IPS-20b (cell line): ENCODE results near the gene CISD2.
"Not testable (repeated sequence)": the region's sequence is repeated elsewhere in the genome, so short reads cannot be mapped to it uniquely, and the experiment has no call there.

Experiments
- H3K27ac ChIP-seq: one replicate; pipeline ENCODE4 v1.5.1; 2013; ENCODE audit warnings: low read length
- H3K27me3 ChIP-seq: 2 replicates; pipeline ENCODE4 v1.6.1; 2013; ENCODE audit warnings: mild to moderate bottlenecking, low read length, inconsistent platforms; ENCODE audit not compliant: insufficient read depth
- H3K36me3 ChIP-seq: 2 replicates; pipeline ENCODE4 v1.6.1; 2013; ENCODE audit warnings: low read depth, mild to moderate bottlenecking, inconsistent platforms, low read length, moderate library complexity; ENCODE audit not compliant: insufficient read depth
- H3K4me1 ChIP-seq: 2 replicates; pipeline ENCODE4 v1.6.1; 2013; ENCODE audit warnings: mild to moderate bottlenecking, control low read depth, inconsistent platforms, low read length, moderate library complexity; ENCODE audit not compliant: insufficient read depth
- H3K4me3 ChIP-seq: 2 replicates; pipeline ENCODE4 v1.5.1; 2013; ENCODE audit warnings: mild to moderate bottlenecking, low read length, inconsistent platforms
- H3K9ac ChIP-seq: 2 replicates; pipeline ENCODE4 v1.6.1; 2013; ENCODE audit warnings: low read depth, mild to moderate bottlenecking, inconsistent platforms, low read length, moderate library complexity
- H3K9me3 ChIP-seq: 2 replicates; pipeline ENCODE4 v1.6.1; 2013; ENCODE audit warnings: mild to moderate bottlenecking, low read depth, low read length, inconsistent platforms; ENCODE audit not compliant: insufficient read depth

The CISD2 gene

GRCh38 chr4:102858828-102859464 is 9.8 kb upstream of the CISD2 start:
- Histone ChIP-seq H3K9me3 (peaks cover 10% of the 10 kb centered on the region; the same call in 1 of the 2 replicates), H3K9ac (no peak overlapping the region), H3K27me3 (no peaks in the 10 kb centered on the region), H3K4me3 (no peak overlapping the region), H3K4me1 (no peaks in the 10 kb centered on the region), H3K36me3 (0 out of 2 replicates have a peak, but pooled peaks cover 6% of the 10 kb centered on the region), H3K27ac (no peak overlapping the region)

GRCh38 chr4:102860611-102861324 is 8.0 kb upstream of the CISD2 start:
- Histone ChIP-seq H3K4me3 (no peak overlapping the region), H3K9me3 (peaks cover 10% of the 10 kb centered on the region; the same call in 1 of the 2 replicates), H3K9ac (no peak overlapping the region), H3K27me3 (no peaks in the 10 kb centered on the region), H3K36me3 (0 out of 2 replicates have a peak, but pooled peaks cover 6% of the 10 kb centered on the region), H3K27ac (no peak overlapping the region), H3K4me1 (no peaks in the 10 kb centered on the region)

- Histone ChIP-seq H3K27me3 (no peaks in the 10 kb centered on the region), H3K36me3 (0 out of 2 replicates have a peak, but pooled peaks cover 6% of the 10 kb centered on the region), H3K27ac (no peak overlapping the region), H3K4me1 (no peaks in the 10 kb centered on the region), H3K4me3 (no peak overlapping the region), H3K9ac (no peak overlapping the region), H3K9me3 (peaks cover 10% of the 10 kb centered on the region; the same call in 1 of the 2 replicates)
These were observed 6.8 kb upstream of the CISD2 start for GRCh38 chr4:102862016-102862415.

- no peaks in the 10 kb centered on the region for H3K27me3 ChIP-seq
- H3K9ac ChIP-seq: no peak overlapping the region
- peaks cover 10% of the 10 kb centered on the region; the same call in 1 of the 2 replicates for H3K9me3 ChIP-seq
- no peaks in the 10 kb centered on the region for H3K4me1 ChIP-seq
- H3K36me3 ChIP-seq: 0 out of 2 replicates have a peak, but pooled peaks cover 6% of the 10 kb centered on the region
- H3K27ac ChIP-seq: no peak overlapping the region
- no peak overlapping the region for H3K4me3 ChIP-seq
These were observed 6.0 kb upstream of the CISD2 start for GRCh38 chr4:102862747-102863146.

GRCh38 chr4:102865327-102865726 is 3.5 kb upstream of the CISD2 start:
- not testable (repeated sequence) for H3K36me3 ChIP-seq, H3K27me3 ChIP-seq, H3K9me3 ChIP-seq, H3K9ac ChIP-seq, H3K4me1 ChIP-seq, H3K27ac ChIP-seq, H3K4me3 ChIP-seq

GRCh38 chr4:102867278-102868152 is 1.3 kb upstream of the CISD2 start:
- Histone ChIP-seq H3K9me3 (no peaks in the 10 kb centered on the region), H3K9ac (peak overlapping the region; percentile 87; the same call in 1 of the 2 replicates), H3K27me3 (no peaks in the 10 kb centered on the region), H3K4me3 (peak overlapping the region; percentile 82), H3K27ac (no peak overlapping the region), H3K4me1 (peaks cover 12% of the 10 kb centered on the region; the same call in 1 of the 2 replicates), H3K36me3 (0 out of 2 replicates have a peak, but pooled peaks cover 3% of the 10 kb centered on the region)

GRCh38 chr4:102868153-102868780 is 525 bp upstream of the CISD2 start:
- H3K27ac ChIP-seq: peak overlapping the region; percentile 46

GRCh38 chr4:102869569-102870197 is 891 bp downstream of the CISD2 start:
- Histone ChIP-seq H3K27me3 (no peaks in the 10 kb centered on the region), H3K27ac (peak overlapping the region; percentile 89), H3K4me1 (peaks cover 12% of the 10 kb centered on the region; the same call in 1 of the 2 replicates), H3K9me3 (no peaks in the 10 kb centered on the region), H3K36me3 (peaks cover 19% of the 10 kb centered on the region; the same call in 1 of the 2 replicates), H3K4me3 (peak overlapping the region; percentile 82), H3K9ac (peak overlapping the region; percentile 87; the same call in 1 of the 2 replicates)

More at GRCh38 chr4:102868153-102868780, 525 bp upstream of the CISD2 start:
- Histone ChIP-seq H3K36me3 (peaks cover 7% of the 10 kb centered on the region; the same call in 1 of the 2 replicates), H3K9ac (peak overlapping the region; percentile 87), H3K4me1 (peaks cover 12% of the 10 kb centered on the region; the same call in 1 of the 2 replicates), H3K9me3 (no peaks in the 10 kb centered on the region), H3K4me3 (peak overlapping the region; percentile 82), H3K27me3 (no peaks in the 10 kb centered on the region)

- Histone ChIP-seq H3K9me3 (peaks cover 16% of the 10 kb centered on the region; the same call in 1 of the 2 replicates), H3K4me1 (peaks cover 12% of the 10 kb centered on the region; the same call in 1 of the 2 replicates), H3K36me3 (peaks cover 40% of the 10 kb centered on the region), H3K9ac (no peak overlapping the region), H3K27ac (no peak overlapping the region), H3K27me3 (no peaks in the 10 kb centered on the region), H3K4me3 (no peak overlapping the region)
These were observed 3.0 kb downstream of the CISD2 start for GRCh38 chr4:102871772-102872171.

- H3K9me3 ChIP-seq: peaks cover 29% of the 10 kb centered on the region
- not testable (repeated sequence) for H3K4me3 ChIP-seq, H3K27ac ChIP-seq, H3K4me1 ChIP-seq, H3K27me3 ChIP-seq, H3K9ac ChIP-seq
- peaks cover 50% of the 10 kb centered on the region for H3K36me3 ChIP-seq
These were observed 8.8 kb downstream of the CISD2 start for GRCh38 chr4:102877477-102878106.
